Activated T-cell treated with anti-CD3 and anti-CD28 coated beads, Interleukin-2, amount 50 U/mL, for 72 hours (primary cell): ENCODE results near the gene CSNK1A1. TPM values are rescaled to one million over a fixed set of nuclear protein-coding genes. Genes with fewer than 3 reads are reported as not detected.
"Not testable (repeated sequence)": the region's sequence is repeated elsewhere in the genome, so short reads cannot be mapped to it uniquely, and the experiment has no call there.

ENCODE experiments used
- ATAC-seq, 2 donors: fragments of 150-1000 bp; cut with Tn5 transposase; replicated peaks in 1 of 2; 2 replicates each; pipeline ENCODE4 v1.10.0; 2021; ENCODE audit warnings: moderate library complexity in 2 of 2, mild to moderate bottlenecking in 1 of 2
- DNase-seq, 2 donors: peaks; one replicate each; pipeline ENCODE4 v3.0.0; 2021 to 2022; ENCODE audit warnings: mixed read lengths in 1 of 2
- H3K27ac Mint-ChIP-seq: one replicate; pipeline ENCODE4 v1.8.0; 2022; ENCODE audit warnings: mild to moderate bottlenecking, moderate library complexity, mixed read lengths
- H3K27me3 Mint-ChIP-seq: one replicate; pipeline ENCODE4 v1.8.0; 2022; ENCODE audit warnings: low read depth, mixed read lengths
- H3K36me3 Mint-ChIP-seq, 2 donors: one replicate each; pipeline ENCODE4 v1.8.0; 2022; ENCODE audit warnings: mixed read lengths in 2 of 2, mild to moderate bottlenecking in 1 of 2; ENCODE audit not compliant: insufficient read depth in 2 of 2
- H3K4me1 Mint-ChIP-seq: one replicate; pipeline ENCODE4 v1.8.0; 2022; ENCODE audit warnings: low read depth, mixed read lengths
- H3K4me3 Mint-ChIP-seq, 2 donors: one replicate each; pipeline ENCODE4 v1.8.0; 2022; ENCODE audit warnings: mild to moderate bottlenecking in 2 of 2, mixed read lengths in 2 of 2, moderate library complexity in 2 of 2
- H3K9me3 Mint-ChIP-seq, 2 donors: one replicate each; pipeline ENCODE4 v1.8.0; 2022; ENCODE audit warnings: mixed read lengths in 2 of 2
- total RNA-seq, 2 donors: library from RNA; stranded (reverse); gene quantifications; one replicate each; pipeline ENCODE4 v1.2.3, GENCODE V29; 2022

The CSNK1A1 gene
- total RNA-seq, 2 donors from 2014 or later = 176 to 209 TPM

- H3K9me3 Mint-ChIP-seq, H3K27ac Mint-ChIP-seq, H3K27me3 Mint-ChIP-seq, DNase-seq, ATAC-seq, H3K4me3 Mint-ChIP-seq: not testable (repeated sequence)
- peaks cover 0 to 32% of the 10 kb centered on the region in 2 donors for H3K36me3 Mint-ChIP-seq
- peaks cover 37% of the 10 kb centered on the region for H3K4me1 Mint-ChIP-seq
These were observed 37.8 kb downstream of the CSNK1A1 start for GRCh38 chr5:149513372-149513947.

DNA sequence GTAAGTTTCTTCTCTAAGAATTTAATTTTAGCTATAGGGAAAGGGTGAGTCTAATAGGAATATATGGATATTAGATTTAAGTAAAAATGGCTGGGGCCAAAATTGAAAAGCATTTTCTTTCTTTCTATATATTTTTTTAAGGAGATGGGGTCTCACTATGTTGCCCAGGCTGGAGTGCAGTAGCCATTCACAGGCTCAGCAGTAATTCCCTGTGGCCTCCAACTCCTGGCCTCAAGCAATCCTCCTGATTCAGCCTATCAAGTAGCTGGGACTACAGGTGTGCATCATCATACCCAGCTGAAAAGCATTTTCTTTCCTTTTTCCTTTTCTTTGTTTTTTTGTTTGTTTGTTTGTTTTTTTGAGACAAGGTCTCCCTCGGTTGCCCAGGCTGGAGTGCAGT is 41.1 kb downstream of the CSNK1A1 start:
- H3K4me1 Mint-ChIP-seq = peaks cover 8% of the 10 kb centered on the region
- peaks cover 0 to 39% of the 10 kb centered on the region in 2 donors for H3K36me3 Mint-ChIP-seq
- DNase-seq (no peak), ATAC-seq (no peak)
- no peaks in the 10 kb centered on the region for H3K9me3 Mint-ChIP-seq
- H3K4me3 Mint-ChIP-seq = no peak overlapping the region
- H3K27ac Mint-ChIP-seq = peak overlapping the region; percentile 54
- H3K27me3 Mint-ChIP-seq = no peaks in the 10 kb centered on the region

- ATAC-seq (no peak), DNase-seq (no peak)
- Mint-ChIP-seq H3K36me3 (peaks cover 0 to 32% of the 10 kb centered on the region in 2 donors), H3K27me3 (no peaks in the 10 kb centered on the region), H3K9me3 (no peaks in the 10 kb centered on the region), H3K27ac (no peak overlapping the region), H3K4me1 (no peaks in the 10 kb centered on the region), H3K4me3 (no peak overlapping the region)
These were observed 46.6 kb downstream of the CSNK1A1 start for GRCh38 chr5:149504677-149505076.

GRCh38 chr5:149503006-149503405 is 48.2 kb downstream of the CSNK1A1 start:
- H3K9me3 Mint-ChIP-seq = no peaks in the 10 kb centered on the region
- no peak overlapping the region for H3K4me3 Mint-ChIP-seq
- H3K27ac Mint-ChIP-seq = no peak overlapping the region
- no peaks in the 10 kb centered on the region for H3K4me1 Mint-ChIP-seq
- ATAC-seq (no peak), DNase-seq (no peak)
- H3K36me3 Mint-ChIP-seq = peaks cover 0 to 33% of the 10 kb centered on the region in 2 donors
- H3K27me3 Mint-ChIP-seq = no peaks in the 10 kb centered on the region

DNA sequence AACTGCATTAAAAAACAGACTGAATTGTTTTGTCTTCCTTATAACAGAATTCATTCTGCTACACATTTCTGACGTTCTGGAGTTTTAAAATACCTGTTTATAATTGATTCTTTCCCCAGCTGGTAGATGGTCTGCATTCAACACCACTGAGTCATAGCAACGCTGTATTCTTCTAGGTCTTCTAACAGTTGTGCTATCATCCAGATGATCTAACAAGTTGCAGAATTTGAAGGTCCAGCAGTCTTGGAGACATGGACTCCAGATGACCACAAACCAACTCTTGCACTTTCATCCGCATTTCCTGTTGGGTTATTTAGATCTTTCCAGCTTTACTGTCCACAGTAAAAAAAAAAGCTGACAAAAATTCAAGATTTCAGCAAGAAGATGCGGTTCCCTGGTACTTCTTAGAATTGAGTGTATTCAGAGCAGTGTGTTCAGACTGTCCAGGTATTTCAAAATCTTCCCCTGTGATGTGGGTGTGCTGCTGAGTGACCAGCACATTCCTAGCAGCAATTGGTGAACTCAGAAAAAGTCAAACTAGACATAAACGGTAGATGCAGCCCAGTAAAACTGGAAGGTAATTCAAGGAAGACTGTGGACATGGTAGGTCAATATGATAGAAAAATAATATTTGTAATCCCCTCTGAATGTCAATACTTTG is 50.2 kb downstream of the CSNK1A1 start:
- DNase-seq (no peak), ATAC-seq (no peak)
- no peaks in the 10 kb centered on the region for H3K4me1 Mint-ChIP-seq
- H3K36me3 Mint-ChIP-seq = peaks cover 0 to 28% of the 10 kb centered on the region in 2 donors
- no peaks in the 10 kb centered on the region for H3K27me3 Mint-ChIP-seq
- no peaks in the 10 kb centered on the region for H3K9me3 Mint-ChIP-seq
- H3K27ac Mint-ChIP-seq = no peak overlapping the region
- no peak overlapping the region for H3K4me3 Mint-ChIP-seq

DNA sequence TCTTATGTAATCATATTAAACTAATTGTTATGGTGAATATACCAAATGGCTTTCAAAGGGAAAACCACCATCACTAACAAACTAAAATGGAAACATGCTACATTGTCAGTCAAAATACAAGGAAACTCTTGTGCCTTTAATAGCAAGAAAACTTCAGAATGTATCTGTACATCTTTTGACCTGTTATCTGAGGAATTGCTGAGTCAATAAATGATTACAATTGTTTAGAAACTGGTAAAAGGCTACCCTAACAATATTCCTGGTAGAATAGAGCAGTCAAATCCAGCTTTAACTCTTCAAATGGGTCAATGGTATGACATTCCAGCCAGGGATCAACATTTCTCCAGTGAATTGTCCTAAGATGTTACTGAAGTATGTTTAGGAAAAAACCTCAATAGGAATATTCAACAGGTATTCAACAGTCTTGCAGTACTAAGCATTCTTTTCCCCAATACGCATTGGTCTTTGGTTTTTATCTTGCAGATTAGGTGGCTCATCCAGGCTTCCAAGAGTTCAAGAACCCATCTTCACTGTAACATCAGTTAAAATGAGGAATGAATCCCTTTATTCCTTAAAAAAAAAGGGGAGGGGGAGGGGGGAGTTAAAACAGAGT is 52.4 kb downstream of the CSNK1A1 start:
- Mint-ChIP-seq H3K4me3 (no peak overlapping the region), H3K9me3 (no peaks in the 10 kb centered on the region), H3K36me3 (peaks cover 0 to 32% of the 10 kb centered on the region in 2 donors), H3K27me3 (no peaks in the 10 kb centered on the region), H3K4me1 (no peaks in the 10 kb centered on the region), H3K27ac (no peak overlapping the region)
- ATAC-seq (no peak), DNase-seq (no peak)

DNA sequence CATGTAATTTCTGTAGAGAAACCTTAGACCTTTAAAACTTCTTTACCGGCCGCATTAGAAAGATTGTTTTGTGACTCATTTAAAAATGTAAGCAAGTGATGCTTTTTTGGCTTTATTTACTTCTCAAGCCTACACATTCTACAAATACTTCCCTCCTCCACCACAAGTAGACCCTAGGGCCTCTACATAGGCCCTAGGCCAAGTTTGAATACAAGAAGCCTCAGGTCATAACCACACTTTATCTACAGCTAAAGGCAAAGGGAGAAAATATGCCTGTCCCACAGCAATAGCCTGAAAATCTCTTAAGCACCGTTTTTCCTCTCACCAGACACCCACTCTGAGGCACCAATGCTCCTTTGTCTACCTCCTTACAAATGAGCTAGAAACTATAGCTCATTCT is 53.9 kb downstream of the CSNK1A1 start:
- no peaks in the 10 kb centered on the region for H3K27me3 Mint-ChIP-seq
- H3K27ac Mint-ChIP-seq = no peak overlapping the region
- no peaks in the 10 kb centered on the region for H3K9me3 Mint-ChIP-seq
- no peak for ATAC-seq
- no peak overlapping the region for H3K4me3 Mint-ChIP-seq
- H3K36me3 Mint-ChIP-seq = peaks cover 0 to 31% of the 10 kb centered on the region in 2 donors
- H3K4me1 Mint-ChIP-seq = no peaks in the 10 kb centered on the region
- no peak for DNase-seq

DNA sequence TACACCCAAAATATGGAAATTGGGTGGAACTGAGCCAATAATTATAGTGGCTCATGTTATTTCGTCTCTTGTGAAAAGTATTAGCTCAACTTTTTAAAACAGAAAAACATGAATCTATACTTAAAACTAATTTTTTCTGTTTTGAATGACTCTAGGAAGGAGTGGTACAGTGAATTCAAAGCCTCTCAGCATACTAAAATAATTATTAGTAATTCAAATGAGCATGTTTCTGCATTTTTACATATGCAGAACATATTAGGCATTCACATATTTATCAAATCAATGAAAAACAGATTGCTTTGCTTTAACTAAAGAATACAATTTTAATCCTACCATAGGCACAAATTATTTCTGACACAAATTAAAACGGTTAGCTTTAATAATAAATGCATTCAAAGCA is 54.3 kb downstream of the CSNK1A1 start:
- Mint-ChIP-seq H3K4me1 (no peaks in the 10 kb centered on the region), H3K36me3 (peaks cover 0 to 31% of the 10 kb centered on the region in 2 donors)

DNA sequence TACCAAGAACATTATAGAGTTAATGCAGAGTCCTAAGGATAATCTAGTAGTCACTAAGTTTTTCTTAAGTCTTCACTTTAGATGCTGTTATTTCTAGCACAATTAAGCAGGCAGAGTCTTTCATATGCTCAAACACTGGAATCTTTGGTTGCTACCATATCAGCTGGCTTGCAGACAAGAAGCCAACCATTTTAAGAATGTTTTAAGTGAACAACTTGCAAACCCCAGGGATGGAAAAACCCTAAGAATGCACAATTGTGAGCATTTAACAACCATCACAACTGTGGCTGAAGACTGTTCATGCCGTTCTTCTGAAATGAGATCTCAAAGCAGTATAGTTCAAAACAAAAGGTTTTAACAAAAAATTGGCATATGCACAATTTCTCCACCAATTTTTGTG is 55.1 kb downstream of the CSNK1A1 start:
- Mint-ChIP-seq H3K36me3 (peaks cover 0 to 29% of the 10 kb centered on the region in 2 donors), H3K4me1 (no peaks in the 10 kb centered on the region), H3K9me3 (no peaks in the 10 kb centered on the region), H3K4me3 (no peak overlapping the region), H3K27me3 (no peaks in the 10 kb centered on the region), H3K27ac (no peak overlapping the region)
- no peak for ATAC-seq
- DNase-seq = no peak

More for the DNA sequence above, 54.3 kb downstream of the CSNK1A1 start:
- H3K9me3 Mint-ChIP-seq = no peaks in the 10 kb centered on the region
- ATAC-seq (no peak), DNase-seq (no peak)
- H3K27me3 Mint-ChIP-seq = no peaks in the 10 kb centered on the region
- H3K27ac Mint-ChIP-seq = no peak overlapping the region
- H3K4me3 Mint-ChIP-seq = no peak overlapping the region

GRCh38 chr5:149495673-149496072 is 55.6 kb downstream of the CSNK1A1 start:
- Mint-ChIP-seq H3K27me3 (no peaks in the 10 kb centered on the region), H3K4me3 (no peak overlapping the region), H3K4me1 (no peaks in the 10 kb centered on the region), H3K27ac (no peak overlapping the region), H3K9me3 (no peaks in the 10 kb centered on the region), H3K36me3 (peaks cover 0 to 25% of the 10 kb centered on the region in 2 donors)
- ATAC-seq (no peak), DNase-seq (no peak)

GRCh38 chr5:149493316-149493715 is 57.9 kb downstream of the CSNK1A1 start:
- ATAC-seq (no peak), DNase-seq (no peak)
- Mint-ChIP-seq H3K9me3 (no peaks in the 10 kb centered on the region), H3K27me3 (no peaks in the 10 kb centered on the region), H3K4me1 (no peaks in the 10 kb centered on the region), H3K27ac (no peak overlapping the region), H3K4me3 (no peak overlapping the region), H3K36me3 (peaks cover 0 to 21% of the 10 kb centered on the region in 2 donors)

DNA sequence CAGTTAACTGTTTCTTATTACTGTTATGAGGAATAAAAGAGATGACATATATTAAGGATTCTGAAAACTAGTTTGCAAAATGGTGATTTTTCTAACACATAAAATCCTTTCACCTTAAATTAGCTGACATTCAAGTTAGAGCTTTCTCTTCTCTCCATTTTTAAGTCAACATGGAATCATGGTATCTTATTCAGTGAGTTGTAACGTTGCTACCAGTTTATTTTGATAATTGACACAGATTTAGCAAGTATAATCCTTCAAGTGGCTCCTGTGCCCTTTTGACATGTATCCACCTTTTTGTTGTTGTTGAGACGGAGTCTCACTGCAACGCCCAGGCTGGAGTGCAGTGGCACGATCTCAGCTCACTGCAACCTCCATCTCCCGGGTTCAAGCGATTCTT is 58.5 kb downstream of the CSNK1A1 start:
- no peak for DNase-seq
- Mint-ChIP-seq H3K4me3 (no peak overlapping the region), H3K36me3 (peaks cover 0 to 19% of the 10 kb centered on the region in 2 donors), H3K27ac (no peak overlapping the region), H3K9me3 (no peaks in the 10 kb centered on the region), H3K4me1 (no peaks in the 10 kb centered on the region), H3K27me3 (no peaks in the 10 kb centered on the region)
- no peak for ATAC-seq

GRCh38 chr5:149490599-149491485 is 60.4 kb downstream of the CSNK1A1 start:
- H3K4me1 Mint-ChIP-seq = no peaks in the 10 kb centered on the region
- ATAC-seq (no peak), DNase-seq (no peak)
- H3K4me3 Mint-ChIP-seq = no peak overlapping the region
- peaks cover 0 to 13% of the 10 kb centered on the region in 2 donors for H3K36me3 Mint-ChIP-seq
- H3K27ac Mint-ChIP-seq = no peak overlapping the region
- H3K9me3 Mint-ChIP-seq = no peaks in the 10 kb centered on the region
- H3K27me3 Mint-ChIP-seq = no peaks in the 10 kb centered on the region
